Liver (tissue), 9 donors: ENCODE measurements around the gene SLC35D3. TPM values are rescaled to one million over a fixed set of nuclear protein-coding genes. Genes with fewer than 3 reads are reported as not detected.

ENCODE experiments used
- DNase-seq: peaks from one replicate; pipeline ENCODE4 v3.0.0-alpha.2; 2017; ENCODE audit warnings: low spot score
- H3K27ac ChIP-seq, 2 donors: one replicate each; pipeline ENCODE4 v1.7.0; 2013; ENCODE audit warnings: inconsistent platforms in 2 of 2, low read length in 2 of 2, control low read depth in 1 of 2, low read depth in 1 of 2, mild to moderate bottlenecking in 1 of 2
- H3K27me3 ChIP-seq, 4 donors: one replicate each; pipeline versions ENCODE4 v1.6.1 to v1.7.0; 2013; ENCODE audit warnings: low read length in 3 of 4, inconsistent platforms in 1 of 4, mild to moderate bottlenecking in 1 of 4, moderate library complexity in 1 of 4; ENCODE audit not compliant: control insufficient read depth in 4 of 4, insufficient read depth in 4 of 4
- H3K36me3 ChIP-seq, 4 donors: one replicate each; pipeline versions ENCODE4 v1.6.1 to v1.7.0; 2013; ENCODE audit warnings: low read length in 3 of 4, mild to moderate bottlenecking in 3 of 4, low read depth in 1 of 4, moderate library complexity in 1 of 4; ENCODE audit not compliant: control insufficient read depth in 4 of 4, insufficient read depth in 3 of 4
- H3K4me1 ChIP-seq, 4 donors: one replicate each; pipeline versions ENCODE4 v1.6.1 to v1.7.0; 2013; ENCODE audit warnings: low read length in 3 of 4, mild to moderate bottlenecking in 3 of 4, moderate library complexity in 1 of 4; ENCODE audit not compliant: control insufficient read depth in 4 of 4, insufficient read depth in 4 of 4
- H3K4me3 ChIP-seq, 3 donors: one replicate each; pipeline versions ENCODE4 v1.6.1 to v1.7.0; 2013; ENCODE audit warnings: low read length in 3 of 3, control low read depth in 1 of 3, low read depth in 1 of 3, mild to moderate bottlenecking in 1 of 3
- H3K9ac ChIP-seq, 2 donors: one replicate each; pipeline ENCODE4 v1.7.0; 2013; ENCODE audit warnings: low read length in 2 of 2, mild to moderate bottlenecking in 2 of 2, moderate library complexity in 2 of 2, control low read depth in 1 of 2, low read depth in 1 of 2
- H3K9me3 ChIP-seq, 4 donors: one replicate each; pipeline versions ENCODE4 v1.6.1 to v1.7.0; 2013; ENCODE audit warnings: low read length in 3 of 4; ENCODE audit not compliant: control insufficient read depth in 4 of 4
- EGR1 ChIP-seq, 2 donors: IDR thresholded peaks; 2 replicates each; pipeline ENCODE4 v1.6.1; 2016 to 2018; ENCODE audit warnings: antibody characterized with exemption in 2 of 2, low read depth in 2 of 2
- FOXA1 ChIP-seq: IDR thresholded peaks from 2 replicates; pipeline ENCODE4 v1.6.1; 2016; ENCODE audit warnings: antibody characterized with exemption
- GABPA ChIP-seq, 2 donors: IDR thresholded peaks in 1 of 2; conservative IDR thresholded peaks in 1 of 2; 2 replicates each; pipeline ENCODE4 v1.6.1; 2016; ENCODE audit warnings: antibody characterized with exemption in 2 of 2, mild to moderate bottlenecking in 1 of 2, moderate library complexity in 1 of 2
- HNF4A ChIP-seq, 2 donors: conservative IDR thresholded peaks; 2 replicates each; pipeline ENCODE4 v1.6.1; 2016; ENCODE audit warnings: antibody characterized with exemption in 2 of 2, mild to moderate bottlenecking in 2 of 2
- HNF4G ChIP-seq: IDR thresholded peaks from 2 replicates; pipeline ENCODE4 v1.6.1; 2016; ENCODE audit warnings: antibody characterized with exemption
- JUND ChIP-seq, 2 donors: IDR thresholded peaks; 2 replicates each; pipeline ENCODE4 v1.6.1; 2016; ENCODE audit warnings: antibody characterized with exemption in 2 of 2
- MAX ChIP-seq: IDR thresholded peaks from 2 replicates; pipeline ENCODE4 v1.6.1; 2016; ENCODE audit warnings: antibody characterized with exemption
- NR2F2 ChIP-seq: IDR thresholded peaks from 2 replicates; pipeline ENCODE4 v1.6.1; 2016; ENCODE audit warnings: antibody characterized with exemption
- RAD21 ChIP-seq, 2 donors: IDR thresholded peaks; 2 replicates each; pipeline ENCODE4 v1.6.1; 2016; ENCODE audit warnings: antibody characterized with exemption in 2 of 2, mild to moderate bottlenecking in 2 of 2
- REST ChIP-seq: IDR thresholded peaks from 2 replicates; pipeline ENCODE4 v1.6.1; 2016; ENCODE audit warnings: antibody characterized with exemption, mild to moderate bottlenecking
- RXRA ChIP-seq, 2 donors: IDR thresholded peaks; 2 replicates each; pipeline ENCODE4 v1.6.1; 2017 to 2018; ENCODE audit warnings: antibody characterized with exemption in 2 of 2, mild to moderate bottlenecking in 1 of 2
- SP1 ChIP-seq: IDR thresholded peaks from 2 replicates; pipeline ENCODE4 v1.6.1; 2018; ENCODE audit warnings: antibody characterized with exemption, mild to moderate bottlenecking
- YY1 ChIP-seq: IDR thresholded peaks from 2 replicates; pipeline ENCODE4 v1.6.1; 2016; ENCODE audit warnings: antibody characterized with exemption, mild to moderate bottlenecking
- ZBTB33 ChIP-seq: IDR thresholded peaks from 2 replicates; pipeline ENCODE4 v1.6.1; 2016; ENCODE audit warnings: antibody characterized with exemption
- WGBS: extraction: QIAGEN DNeasy Blood & Tissue Kit; methylation state at CpG from one replicate; pipeline ENCODE4 v1.1.7; 2013; 5-methylcytosine and 5-hydroxymethylcytosine counted together
- polyA plus RNA-seq, 2 donors: library from polyadenylated mRNA; stranded (reverse) in 1 of 2; unstranded in 1 of 2; fragments of 200-250 nt in 1 of 2; fragments of >200 nt in 1 of 2; fragmentation: Nextera tagmentation in 1 of 2; extraction: Ambion mirVana in 1 of 2; gene quantifications; one replicate each; pipeline versions ENCODE4 v1.2.1 to v1.2.3, GENCODE V29; 2013 to 2015
- total RNA-seq, 2 donors: library from RNA; depleted of rRNA; stranded (reverse); fragments of >200 nt; gene quantifications; one replicate each; pipeline ENCODE4 v1.2.3, GENCODE V29; 2014
- TF ChIP-seq, protein P1 (sequence below): IDR thresholded peaks from 2 replicates; pipeline ENCODE4 v1.6.1; 2016; ENCODE audit warnings: antibody characterized with exemption
- TF ChIP-seq, protein P2 (sequence below): fragments of 150-350 bp; IDR thresholded peaks from 2 replicates; pipeline ENCODE4 v1.5.1; 2017; ENCODE audit warnings: improper control_type of control experiment, low read depth, low read length; ENCODE audit not compliant: missing input control
- donor health status: healthy.
- donor health status: healthy.
- donor health status: healthy.
- donor health status: healthy.
- donor health status: healthy.

The SLC35D3 gene
- total and polyA plus RNA-seq, 4 donors: 0.56 TPM; not detected in 3

GRCh38 chr6:136955123-136955522 is 33.0 kb downstream of the SLC35D3 start:
- no peak overlapping the region for H3K27ac ChIP-seq
- TF ChIP-seq HNF4G: no peak
- TF ChIP-seq HNF4A (conservative IDR thresholded peaks at IDR 0.05): no peak
- TF ChIP-seq, protein P1, sequence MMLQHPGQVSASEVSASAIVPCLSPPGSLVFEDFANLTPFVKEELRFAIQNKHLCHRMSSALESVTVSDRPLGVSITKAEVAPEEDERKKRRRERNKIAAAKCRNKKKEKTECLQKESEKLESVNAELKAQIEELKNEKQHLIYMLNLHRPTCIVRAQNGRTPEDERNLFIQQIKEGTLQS: no peak
- TF ChIP-seq SP1: no peak
- TF ChIP-seq, protein P2, sequence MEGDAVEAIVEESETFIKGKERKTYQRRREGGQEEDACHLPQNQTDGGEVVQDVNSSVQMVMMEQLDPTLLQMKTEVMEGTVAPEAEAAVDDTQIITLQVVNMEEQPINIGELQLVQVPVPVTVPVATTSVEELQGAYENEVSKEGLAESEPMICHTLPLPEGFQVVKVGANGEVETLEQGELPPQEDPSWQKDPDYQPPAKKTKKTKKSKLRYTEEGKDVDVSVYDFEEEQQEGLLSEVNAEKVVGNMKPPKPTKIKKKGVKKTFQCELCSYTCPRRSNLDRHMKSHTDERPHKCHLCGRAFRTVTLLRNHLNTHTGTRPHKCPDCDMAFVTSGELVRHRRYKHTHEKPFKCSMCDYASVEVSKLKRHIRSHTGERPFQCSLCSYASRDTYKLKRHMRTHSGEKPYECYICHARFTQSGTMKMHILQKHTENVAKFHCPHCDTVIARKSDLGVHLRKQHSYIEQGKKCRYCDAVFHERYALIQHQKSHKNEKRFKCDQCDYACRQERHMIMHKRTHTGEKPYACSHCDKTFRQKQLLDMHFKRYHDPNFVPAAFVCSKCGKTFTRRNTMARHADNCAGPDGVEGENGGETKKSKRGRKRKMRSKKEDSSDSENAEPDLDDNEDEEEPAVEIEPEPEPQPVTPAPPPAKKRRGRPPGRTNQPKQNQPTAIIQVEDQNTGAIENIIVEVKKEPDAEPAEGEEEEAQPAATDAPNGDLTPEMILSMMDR: no peak
- TF ChIP-seq RXRA (IDR thresholded peaks at IDR 0.05): no peak
- TF ChIP-seq ZBTB33: no peak
- no peak for TF ChIP-seq GABPA (IDR thresholded peaks at IDR 0.05 in 1 of 2, conservative IDR thresholded peaks at IDR 0.05 in 1 of 2)
- peaks cover 0 to 2% (median 0%) of the 10 kb centered on the region in 4 donors for H3K4me1 ChIP-seq
- H3K4me3 ChIP-seq: no peak overlapping the region
- DNase-seq: no peak
- no peaks in the 10 kb centered on the region for H3K36me3 ChIP-seq
- no peak overlapping the region for H3K9ac ChIP-seq
- peaks cover 0 to 12% (median 0%) of the 10 kb centered on the region in 4 donors for H3K27me3 ChIP-seq
- H3K9me3 ChIP-seq: no peaks in the 10 kb centered on the region
- 91% methylated on average over 3 of the region's 3 CpGs for WGBS

DNA sequence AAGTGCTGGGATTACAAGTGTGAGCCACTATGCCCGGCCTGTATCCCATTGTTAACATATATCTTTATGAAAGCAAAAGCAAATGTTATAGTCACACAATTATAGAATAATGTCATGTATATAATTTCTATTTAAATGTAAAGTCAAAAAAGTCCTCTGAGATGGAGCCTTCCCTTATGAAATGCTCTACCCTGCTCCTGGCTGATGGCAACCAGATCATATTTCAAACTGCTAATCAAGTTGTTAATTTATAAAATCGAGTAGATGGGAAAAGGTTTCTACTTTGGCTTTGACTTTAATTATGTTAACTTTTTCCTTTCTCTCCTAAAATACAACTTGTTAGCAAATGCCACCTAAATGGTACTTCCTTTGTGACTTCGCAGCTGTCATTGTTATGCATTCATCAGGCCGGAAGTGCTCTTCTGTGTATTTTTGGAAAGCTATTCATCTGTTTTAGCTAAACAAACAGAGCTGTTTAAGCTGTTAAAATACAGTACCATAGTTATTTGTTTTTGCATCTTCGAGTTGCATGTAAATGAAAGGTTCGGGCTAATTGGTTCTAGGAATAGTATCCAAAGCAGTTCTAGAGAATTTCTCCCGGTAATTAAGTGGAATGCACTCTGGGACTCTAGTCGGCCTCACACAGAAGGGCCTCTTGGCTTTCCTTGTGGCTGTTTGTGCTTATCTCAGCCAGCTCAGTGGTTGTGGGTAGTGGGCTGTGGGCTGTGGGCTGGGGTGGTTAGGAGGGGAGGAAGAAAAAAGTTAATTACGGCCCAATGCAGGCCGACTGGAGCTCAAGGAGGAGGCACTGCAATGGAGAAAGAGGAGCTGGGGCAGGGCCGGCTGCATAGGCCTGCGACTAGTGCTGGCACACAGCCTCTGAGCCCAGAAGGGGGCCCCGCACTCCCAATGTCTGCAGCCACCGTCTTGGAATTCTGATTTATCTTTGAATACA is 34.8 kb downstream of the SLC35D3 start:
- Histone ChIP-seq H3K9ac (no peak overlapping the region), H3K36me3 (no peaks in the 10 kb centered on the region), H3K27ac (no peak overlapping the region), H3K4me3 (no peak overlapping the region), H3K27me3 (peaks cover 0 to 12% (median 0%) of the 10 kb centered on the region in 4 donors), H3K4me1 (peaks cover 0 to 2% (median 0%) of the 10 kb centered on the region in 4 donors), H3K9me3 (no peaks in the 10 kb centered on the region)
- no peak for TF ChIP-seq JUND (IDR thresholded peaks at IDR 0.05)
- TF ChIP-seq SP1: no peak
- no peak for TF ChIP-seq FOXA1
- no peak for TF ChIP-seq NR2F2
- TF ChIP-seq EGR1 (IDR thresholded peaks at IDR 0.05; ENCODE audit: low read depth in 2 of 2): no peak
- no peak for TF ChIP-seq RAD21 (IDR thresholded peaks at IDR 0.05)
- no peak for TF ChIP-seq REST
- TF ChIP-seq HNF4A (conservative IDR thresholded peaks at IDR 0.05): no peak
- TF ChIP-seq, protein P2: no peak
- no peak for TF ChIP-seq GABPA (IDR thresholded peaks at IDR 0.05 in 1 of 2, conservative IDR thresholded peaks at IDR 0.05 in 1 of 2)
- no peak for TF ChIP-seq MAX
- TF ChIP-seq RXRA (IDR thresholded peaks at IDR 0.05): no peak
- no peak for TF ChIP-seq YY1
- TF ChIP-seq, protein P1: no peak
- DNase-seq: no peak
- 74% methylated on average over 14 of the region's 14 CpGs for WGBS
